Renal cortex interstitium (tissue), 11 donors: Measurements from ENCODE around the gene ROR1. TPM values are rescaled to one million over a fixed set of nuclear protein-coding genes. Genes with fewer than 3 reads are reported as not detected.

Experiments used
- DNase-seq, 11 donors: peaks; one replicate each; pipeline ENCODE4 v3.0.0-alpha.2; 2013; ENCODE audit warnings: low read depth in 9 of 11, low spot score in 4 of 11; ENCODE audit errors: extremely low read depth in 1 of 11
- polyA plus RNA-seq, 3 donors: library from polyadenylated mRNA; unstranded; fragments of 120-200 nt; gene quantifications; one replicate each; pipeline ENCODE4 v1.2.1, GENCODE V29; 2013; ENCODE audit not compliant: insufficient read length in 3 of 3

Gene ROR1
- polyA plus RNA-seq, 3 donors: 31.0 to 35.7 (median 32.8) TPM

DNA sequence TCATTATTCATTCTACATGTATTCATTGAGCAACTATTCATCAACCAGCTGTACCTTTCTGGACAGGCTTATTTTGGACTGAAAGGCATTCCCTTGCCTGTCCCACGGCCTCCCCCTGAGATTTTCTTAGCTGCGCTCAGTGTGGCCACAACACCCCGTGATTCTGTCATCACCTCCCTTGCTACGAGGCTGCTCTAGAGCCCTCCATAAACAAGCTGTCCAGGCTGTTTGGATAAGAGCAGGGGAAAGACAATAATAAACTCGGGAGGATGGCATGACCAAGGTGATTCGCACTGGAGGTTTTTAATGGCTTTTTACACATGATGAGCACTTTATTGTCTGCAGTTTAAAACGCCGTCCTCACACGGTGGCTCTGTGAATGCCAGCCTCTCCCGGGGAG is 139.7 kb downstream of the ROR1 start:
- DNase-seq: no peak

DNA sequence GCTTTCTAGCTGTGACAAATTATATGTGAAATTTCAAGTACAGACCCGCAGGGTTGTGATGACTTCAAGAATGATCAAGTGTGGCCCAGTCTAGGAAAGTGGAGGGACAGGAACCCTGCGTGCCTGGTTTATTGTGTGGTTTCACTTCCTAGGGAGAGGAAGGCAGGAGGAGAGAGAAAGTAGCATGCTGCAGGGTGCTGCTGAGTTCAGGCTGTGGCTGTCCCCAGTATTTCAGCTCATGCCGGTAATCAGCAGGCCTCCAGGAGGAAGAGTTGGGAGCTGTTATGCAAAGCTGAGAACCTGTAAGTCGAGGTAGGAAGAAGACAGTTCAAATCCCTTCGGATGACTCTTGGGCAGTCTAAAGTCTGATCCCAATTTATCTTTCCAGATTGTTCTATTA is 140.4 kb downstream of the ROR1 start:
- no peak for DNase-seq

DNA sequence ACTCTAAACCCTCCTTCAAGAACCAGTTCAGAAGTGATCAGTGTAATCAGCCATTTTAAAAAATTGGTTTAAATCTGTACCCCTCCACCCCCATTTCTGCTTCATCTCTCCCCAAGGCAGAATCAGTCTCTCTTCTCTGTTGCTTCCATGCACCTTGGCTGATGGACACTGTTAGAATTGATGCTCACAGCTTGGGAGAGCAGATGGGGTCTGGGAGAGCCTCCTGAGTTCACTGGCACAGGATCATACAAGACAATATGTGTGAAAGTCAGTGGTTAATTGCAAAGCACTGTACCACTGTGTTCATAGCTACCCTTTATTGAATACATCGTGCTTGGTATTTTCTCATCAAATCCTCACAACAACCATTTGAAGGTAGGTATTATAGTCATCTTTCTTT is 140.9 kb downstream of the ROR1 start:
- no peak for DNase-seq

DNA sequence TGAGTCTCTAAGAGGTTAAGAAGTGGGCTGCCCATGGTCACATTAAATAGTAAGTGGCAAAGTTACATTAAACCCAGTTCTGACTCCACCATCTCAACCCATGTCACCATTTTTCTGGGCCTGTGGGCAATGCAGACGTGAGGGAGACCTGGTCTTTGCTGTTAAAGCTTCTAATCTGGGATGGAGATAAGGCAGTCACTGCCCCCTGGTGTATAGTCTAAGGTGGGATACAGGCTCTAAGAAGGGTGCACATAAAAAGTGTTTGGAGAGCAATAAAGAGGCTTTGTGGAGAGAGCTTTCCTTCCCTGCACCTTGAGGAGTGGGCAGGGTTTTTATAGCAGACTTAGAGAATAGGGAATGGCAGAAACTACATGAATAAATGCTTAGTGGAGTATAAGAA is 141.3 kb downstream of the ROR1 start:
- DNase-seq: no peak

DNA sequence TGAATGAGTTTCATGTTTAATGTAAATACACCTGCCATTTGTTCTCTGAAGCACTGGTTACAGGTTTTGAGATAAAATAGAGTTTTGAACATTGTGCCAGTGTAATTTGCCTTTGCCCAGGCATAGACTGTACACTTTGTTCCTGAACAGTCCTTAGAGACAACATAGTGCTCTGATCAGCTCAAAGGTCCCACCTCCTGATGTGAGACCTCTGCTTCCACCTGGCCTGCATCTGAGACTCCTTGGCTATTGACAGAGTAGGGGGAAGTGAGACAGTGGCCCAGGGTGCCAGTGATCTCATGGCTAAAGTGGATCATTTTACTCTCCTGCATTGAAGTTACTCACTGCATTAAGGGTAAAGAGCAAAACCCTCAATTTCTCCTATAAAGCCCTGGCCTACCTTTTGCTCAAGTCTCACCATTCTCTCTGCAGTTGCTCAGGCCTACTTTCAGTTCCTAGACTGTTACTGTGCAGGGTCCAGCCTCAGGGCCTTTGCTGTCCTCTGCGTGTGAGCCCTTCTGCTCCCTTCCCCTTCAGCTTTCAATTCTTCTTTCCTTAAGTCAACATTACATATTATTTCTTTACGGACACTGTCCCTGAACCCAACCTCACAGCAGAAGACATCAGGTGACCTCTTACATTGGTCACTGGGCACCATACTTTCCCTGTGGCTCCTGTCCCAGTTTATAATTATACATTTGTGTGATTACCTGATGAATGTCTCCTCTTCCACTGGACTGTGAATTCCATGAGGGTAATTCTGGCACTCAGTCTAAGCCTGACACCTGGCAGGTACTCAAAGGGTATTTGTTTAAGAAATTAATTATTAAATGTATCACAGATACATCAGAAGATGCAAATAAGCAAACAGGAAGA is 142.9 kb downstream of the ROR1 start:
- DNase-seq: no peak

DNA sequence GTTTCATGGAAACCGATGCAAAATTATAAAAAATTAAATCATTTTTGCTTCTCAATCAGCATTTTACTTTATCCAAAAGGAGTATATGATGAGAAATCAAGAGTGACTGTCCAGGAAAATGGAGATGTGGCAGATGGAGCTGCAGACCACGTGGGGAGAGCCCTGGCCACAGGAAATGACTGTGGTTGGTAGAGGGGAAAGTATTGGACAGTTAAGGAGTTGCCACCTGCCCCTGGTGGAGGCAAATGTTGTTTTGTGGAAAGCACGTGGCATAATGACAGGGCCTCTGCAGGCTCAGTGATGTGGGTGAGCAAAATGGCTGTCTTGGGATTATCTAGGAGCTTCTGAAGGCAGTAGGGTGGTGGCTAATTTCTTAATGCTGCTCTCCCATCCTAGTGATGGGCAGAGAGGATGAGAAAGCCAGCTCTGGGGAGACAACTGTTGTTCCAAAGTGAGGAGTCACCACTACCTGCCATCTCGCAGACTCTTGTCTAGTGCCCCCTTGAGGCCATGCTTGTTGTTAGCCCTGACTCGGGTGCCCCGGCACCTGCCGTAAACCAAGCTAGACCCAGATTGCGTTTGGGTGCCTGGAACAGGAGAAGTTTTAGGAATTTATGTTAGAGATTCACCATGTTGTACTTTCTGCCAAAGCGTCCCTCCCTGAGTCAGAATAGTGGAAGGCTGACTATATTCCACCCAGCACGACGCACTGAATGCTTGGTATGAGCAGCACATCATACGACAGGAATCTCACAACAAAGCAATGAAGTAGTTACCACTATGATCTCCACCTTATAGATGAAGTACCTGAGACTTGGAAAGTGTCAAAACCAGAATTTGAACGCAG is 144.0 kb downstream of the ROR1 start:
- no peak for DNase-seq

DNA sequence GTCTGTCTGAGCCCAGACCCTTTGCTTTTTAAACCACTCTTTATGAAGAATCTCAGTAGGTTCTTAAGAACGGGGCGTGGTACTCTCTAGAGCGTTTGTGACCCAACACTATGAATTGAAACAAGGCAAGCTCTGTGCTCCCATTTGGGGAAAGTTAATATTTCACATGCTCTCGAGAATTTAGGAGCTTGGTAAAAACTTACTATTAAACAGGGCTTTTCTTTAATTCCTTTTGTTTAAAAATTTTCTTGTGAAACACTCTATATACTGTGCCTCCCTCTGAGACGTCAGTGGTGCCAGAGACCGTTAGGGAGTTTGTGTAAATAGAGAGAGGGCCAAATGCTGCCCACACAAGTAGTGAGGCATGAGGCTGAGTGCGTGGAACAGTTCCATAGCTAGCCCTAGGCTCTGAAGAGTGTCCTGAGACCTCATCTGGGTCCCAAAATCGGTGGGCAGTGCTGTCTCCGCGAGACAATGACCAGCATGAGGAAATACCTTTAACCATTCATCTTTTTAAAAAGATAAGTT is 144.7 kb downstream of the ROR1 start:
- no peak for DNase-seq

DNA sequence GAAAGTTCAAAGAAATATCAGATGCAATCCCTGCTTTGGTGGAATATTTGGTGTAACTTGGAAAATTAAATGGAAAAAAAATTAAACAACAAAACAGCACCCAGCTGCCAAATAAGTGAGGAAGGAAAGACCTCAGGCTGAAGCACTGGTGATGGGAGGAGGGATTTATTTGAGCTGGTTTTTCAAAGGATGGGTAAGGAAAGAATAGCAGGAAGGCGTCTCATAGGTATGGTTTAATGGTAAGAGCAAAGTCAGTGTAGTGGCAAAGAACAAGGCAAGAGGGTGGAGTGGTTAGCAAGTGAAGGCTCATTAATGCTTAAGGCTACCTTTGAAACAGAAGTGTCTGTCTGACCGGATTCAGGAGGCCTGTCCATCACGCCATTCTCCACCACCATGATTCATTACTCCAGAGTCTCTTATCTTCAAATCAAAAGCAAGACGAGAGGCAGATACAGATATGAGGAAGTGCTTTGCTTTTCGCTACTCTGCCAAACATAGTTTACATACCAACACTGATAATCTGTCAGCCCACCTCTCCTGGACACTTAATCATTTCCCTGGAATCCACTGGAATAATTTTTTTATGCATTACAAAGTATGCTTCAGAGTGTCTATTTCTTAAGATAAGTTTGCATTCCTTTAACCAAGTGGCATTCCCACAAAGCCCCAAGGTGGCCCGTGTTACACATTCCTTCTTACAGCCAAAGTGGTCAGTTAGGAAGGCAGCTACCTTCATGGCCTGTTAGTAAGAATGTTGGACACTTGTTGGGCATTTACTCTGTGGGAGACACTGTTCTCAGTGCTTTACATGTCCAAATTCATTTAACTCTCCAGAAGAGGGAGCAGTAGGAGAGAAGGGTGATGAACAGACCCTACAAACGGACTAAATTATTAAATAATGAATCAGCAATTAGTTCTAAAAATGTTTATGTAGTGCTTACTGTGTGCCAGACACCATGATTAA is 146.6 kb downstream of the ROR1 start:
- no peak for DNase-seq

DNA sequence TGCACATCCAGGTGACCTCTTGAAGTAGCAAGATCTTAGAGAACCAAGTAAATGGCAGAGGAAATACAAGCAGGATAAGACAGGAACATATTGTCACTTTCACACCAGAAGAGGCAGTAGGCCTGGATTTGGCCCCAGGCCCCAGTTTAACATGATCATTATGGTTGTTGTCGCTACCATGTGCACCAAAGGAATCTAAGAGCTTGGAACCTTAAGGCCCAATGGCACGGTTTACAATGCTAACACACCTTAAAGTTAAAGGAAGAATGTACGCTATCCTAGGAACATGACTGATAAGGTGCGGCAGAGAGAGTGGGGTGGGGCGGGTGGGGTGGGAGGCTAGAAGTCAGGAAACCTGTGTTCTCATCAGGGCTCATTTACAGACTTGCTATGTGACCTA is 147.5 kb downstream of the ROR1 start:
- DNase-seq: no peak

DNA sequence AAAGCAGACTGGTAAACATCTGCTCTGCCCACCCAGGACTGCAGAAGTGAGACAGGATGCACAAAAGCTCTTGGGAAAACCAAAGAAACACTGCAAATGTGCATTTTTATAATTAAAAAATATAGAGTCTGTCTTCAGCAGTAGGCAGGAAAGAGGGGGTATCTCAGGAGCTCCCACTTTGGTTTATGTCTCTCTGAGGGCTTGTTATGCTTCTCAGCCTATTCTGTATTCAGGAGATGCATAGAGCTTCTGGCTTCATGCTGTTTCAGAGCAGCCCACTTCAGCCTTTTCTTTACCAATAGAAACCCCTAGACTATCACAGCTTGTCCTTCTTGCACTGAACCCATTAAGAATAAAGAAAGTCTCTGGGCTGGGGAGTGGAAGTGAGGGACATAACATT is 148.0 kb downstream of the ROR1 start:
- DNase-seq: no peak

DNA sequence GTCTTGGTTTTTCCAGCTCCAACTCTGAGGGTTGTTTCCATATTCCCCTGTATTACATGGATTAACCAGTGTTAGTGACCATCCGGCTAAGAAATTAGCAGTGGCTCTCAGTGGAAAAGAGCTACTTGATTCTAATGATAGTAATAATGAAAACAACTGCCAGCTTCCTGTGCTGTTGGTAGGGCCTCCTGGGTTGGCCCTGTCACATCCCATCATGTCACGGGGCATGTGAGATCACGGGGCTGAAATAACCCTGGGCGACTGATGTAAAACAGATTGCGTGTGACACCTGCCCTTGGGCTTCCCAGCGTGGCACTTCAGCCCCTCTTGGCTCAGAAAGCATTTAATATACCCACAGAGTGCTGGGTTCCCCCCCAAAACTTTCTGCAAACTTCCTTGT is 149.0 kb downstream of the ROR1 start:
- no peak for DNase-seq

DNA sequence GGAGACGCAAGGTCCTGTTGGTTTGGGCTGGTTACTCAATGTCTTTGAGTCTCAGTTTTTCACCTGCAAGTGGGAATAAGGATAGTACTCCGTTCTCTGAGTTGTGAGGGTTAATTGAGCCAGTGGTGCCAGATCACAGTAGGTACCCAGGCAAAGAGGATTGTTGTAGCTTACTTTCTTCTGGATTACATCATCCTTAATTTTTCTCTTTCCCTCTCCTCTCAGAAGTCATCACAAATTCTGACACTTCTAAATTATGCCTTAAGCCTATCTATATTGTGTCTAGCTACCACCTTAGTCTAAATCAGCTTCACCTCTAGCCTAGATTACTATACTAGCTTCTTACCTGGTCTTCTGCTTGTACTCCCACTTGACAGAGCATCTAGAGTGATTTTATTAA is 149.5 kb downstream of the ROR1 start:
- DNase-seq: no peak

DNA sequence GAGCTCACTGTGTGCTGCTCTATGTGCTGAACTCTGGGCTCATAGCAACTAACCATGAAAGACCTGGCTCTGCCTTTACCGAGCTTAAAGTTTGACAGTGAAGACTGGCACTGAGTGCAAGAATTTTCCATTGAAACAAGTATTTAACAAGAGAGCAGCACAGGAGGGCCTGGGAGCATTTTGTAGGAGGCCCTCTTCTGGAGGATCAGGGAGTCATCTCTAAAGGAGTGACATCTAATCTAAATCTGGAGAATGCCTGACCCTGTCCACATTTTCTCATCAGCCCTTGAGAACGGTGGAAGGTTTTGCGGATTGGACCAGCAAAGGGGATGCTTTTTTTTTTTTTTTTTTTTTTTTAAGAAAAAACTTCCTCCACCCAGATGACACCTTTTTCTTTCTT is 150.8 kb downstream of the ROR1 start:
- no peak for DNase-seq

DNA sequence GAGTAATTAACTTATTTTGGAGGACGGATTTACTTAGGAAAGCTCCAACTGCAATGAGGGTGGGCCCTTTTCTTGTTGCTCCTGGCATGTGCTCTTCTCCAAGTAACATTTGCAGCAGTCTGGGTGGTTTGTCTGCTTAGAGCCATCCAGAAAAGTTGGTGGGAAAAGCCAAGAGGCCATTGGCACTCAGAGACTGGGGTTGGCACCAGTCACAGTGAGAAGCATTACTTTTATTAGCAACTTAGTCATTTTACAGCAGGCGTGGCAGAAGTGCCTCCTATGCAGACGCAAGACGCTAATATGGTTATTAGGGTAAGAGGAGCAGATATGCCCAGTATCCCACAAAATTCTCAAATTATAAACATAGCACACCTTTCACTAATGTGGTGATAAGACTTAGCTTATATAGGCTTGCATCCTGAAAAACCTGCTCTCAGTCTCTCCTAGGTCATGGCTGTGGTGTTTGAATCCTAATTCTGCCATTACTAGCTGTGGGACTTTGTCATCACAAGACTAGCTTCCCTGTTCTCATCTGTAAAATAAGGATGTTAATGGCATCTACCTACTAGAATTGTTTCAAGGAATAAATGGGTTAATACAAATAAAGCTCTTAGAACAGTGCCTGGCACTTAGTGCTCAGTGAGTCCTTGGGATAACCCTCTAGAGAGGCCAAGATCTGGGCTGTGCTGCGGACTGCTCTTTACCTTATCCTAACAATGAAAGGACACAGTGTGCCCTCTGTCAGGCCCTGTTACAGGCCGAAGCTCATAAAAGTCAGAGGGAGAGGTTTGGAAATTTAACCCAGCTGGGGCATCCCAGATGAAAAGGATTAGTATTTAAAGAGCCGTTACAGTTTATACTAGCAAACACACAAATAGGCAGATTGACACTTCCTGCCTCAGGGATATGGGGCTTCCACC is 154.6 kb downstream of the ROR1 start:
- no peak for DNase-seq

DNA sequence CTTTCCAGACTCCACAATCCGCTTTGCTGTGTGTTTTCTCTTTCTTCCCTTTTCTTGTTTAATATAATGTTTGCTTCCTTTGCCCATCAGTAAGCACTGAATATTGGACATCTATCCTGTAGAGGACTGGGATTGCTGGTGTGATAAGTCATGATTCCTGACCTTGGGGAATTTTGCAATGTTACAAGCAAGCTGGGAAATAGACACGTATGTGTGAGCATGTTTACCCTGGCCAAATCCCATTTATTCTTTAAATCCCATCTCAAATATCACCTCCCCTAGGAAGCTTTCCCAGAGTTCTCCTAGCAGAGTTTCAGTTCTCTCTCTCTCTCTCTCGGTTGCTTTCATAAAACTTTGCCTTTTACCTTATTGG is 155.3 kb downstream of the ROR1 start:
- no peak for DNase-seq

DNA sequence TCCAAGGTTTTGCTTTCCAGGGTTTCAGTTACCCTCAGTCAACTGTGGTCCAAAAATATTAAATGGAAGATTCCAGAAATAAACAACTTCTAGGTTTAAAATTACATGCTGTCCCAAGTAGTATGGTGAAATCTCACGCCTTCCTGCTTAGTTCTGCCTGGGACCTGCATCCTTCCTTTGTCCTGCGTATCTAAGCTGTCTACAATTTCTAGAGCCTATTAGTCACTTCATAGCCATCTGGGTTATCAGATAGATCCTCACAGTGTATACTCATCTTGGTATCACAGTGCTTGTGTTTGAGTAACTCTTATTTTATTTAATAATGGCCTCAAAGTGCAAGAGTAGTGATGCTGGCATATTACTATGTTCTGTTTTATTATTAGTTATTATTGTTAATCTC is 157.7 kb downstream of the ROR1 start:
- no peak for DNase-seq

DNA sequence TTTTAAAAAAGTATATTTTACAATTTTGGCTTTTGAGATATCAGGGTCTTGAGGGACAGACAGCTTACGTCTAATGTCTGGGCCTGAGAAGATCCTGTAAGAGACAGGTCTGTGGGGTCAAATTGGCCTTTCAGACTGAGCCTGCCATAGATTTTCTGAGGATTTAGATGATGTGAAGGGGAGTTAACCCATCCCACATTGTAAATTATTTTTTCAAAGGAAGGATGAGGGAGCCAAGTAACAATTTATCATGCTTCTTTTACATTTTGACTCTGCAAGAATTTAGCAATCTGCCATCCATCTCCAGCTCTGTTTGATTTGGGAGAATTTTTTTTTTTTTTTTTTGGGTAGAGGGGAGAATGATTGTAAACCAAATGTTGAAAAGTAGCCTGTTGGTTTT is 160.9 kb downstream of the ROR1 start:
- peak in 1 of 11 donors; percentile 46 for DNase-seq

DNA sequence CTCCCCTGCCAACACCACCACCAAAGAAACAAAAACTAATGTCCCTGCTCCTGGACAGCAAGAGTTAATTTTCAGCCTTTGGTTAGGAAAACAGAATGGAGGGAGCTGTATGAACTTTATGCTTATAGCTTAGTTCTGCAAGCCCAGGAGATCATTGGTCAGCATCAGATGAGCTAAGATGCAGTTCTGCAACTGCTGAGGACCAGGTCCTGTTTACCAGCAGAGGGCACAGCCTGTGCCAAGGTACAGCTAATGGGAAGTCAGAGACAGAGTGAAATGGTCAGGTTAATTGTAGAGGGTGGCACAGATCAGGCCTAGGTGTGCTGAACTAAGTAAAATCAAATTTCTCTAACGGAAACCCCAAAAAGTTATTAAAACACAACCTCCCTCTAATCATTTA is 161.3 kb downstream of the ROR1 start:
- DNase-seq: no peak
